ENCODE data around the gene ANLN.

The ANLN gene

DNA sequence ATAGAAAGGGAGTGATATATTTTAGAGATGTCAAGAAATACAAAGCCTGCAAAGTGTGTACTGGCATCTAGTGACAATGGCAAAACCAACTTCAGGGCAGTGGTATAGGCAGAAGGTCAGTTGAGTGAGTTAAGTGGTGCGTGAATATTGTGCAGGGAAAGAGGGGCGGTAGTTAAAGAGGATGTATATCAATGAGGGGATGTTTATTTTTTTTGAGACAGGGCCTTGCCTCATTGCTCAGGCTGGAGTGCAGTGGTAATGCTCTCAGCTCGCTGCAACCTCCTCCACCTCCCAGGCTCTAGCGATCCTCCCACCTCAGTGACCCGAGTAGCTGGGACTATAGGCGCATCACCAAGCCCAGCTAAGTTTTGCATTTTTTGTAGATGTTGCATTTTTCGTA lies 13.8 kb downstream of the ANLN start:
- DNase-seq (ENCODE audit: low read depth) = no peak
- TF ChIP-seq, protein P1, sequence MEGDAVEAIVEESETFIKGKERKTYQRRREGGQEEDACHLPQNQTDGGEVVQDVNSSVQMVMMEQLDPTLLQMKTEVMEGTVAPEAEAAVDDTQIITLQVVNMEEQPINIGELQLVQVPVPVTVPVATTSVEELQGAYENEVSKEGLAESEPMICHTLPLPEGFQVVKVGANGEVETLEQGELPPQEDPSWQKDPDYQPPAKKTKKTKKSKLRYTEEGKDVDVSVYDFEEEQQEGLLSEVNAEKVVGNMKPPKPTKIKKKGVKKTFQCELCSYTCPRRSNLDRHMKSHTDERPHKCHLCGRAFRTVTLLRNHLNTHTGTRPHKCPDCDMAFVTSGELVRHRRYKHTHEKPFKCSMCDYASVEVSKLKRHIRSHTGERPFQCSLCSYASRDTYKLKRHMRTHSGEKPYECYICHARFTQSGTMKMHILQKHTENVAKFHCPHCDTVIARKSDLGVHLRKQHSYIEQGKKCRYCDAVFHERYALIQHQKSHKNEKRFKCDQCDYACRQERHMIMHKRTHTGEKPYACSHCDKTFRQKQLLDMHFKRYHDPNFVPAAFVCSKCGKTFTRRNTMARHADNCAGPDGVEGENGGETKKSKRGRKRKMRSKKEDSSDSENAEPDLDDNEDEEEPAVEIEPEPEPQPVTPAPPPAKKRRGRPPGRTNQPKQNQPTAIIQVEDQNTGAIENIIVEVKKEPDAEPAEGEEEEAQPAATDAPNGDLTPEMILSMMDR (conservative IDR thresholded peaks at IDR 0.05; ENCODE audit: low read depth, low read length) = no peak
- no peak overlapping the region for H3K4me3 ChIP-seq (ENCODE audit: low read depth, low read length)

- TF ChIP-seq, protein P1 (conservative IDR thresholded peaks at IDR 0.05; ENCODE audit: low read depth, low read length) = no peak
- DNase-seq (ENCODE audit: low read depth) = no peak
- no peak overlapping the region for H3K4me3 ChIP-seq (ENCODE audit: low read depth, low read length)
Measured at GRCh38 chr7:36404639-36405408, 15.2 kb downstream of the ANLN start.

GRCh38 chr7:36405409-36405803 lies 15.7 kb downstream of the ANLN start:
- TF ChIP-seq, protein P1 (conservative IDR thresholded peaks at IDR 0.05; ENCODE audit: low read depth, low read length) = no peak
- no peak overlapping the region for H3K4me3 ChIP-seq (ENCODE audit: low read depth, low read length)
- DNase-seq (ENCODE audit: low read depth) = no peak

DNA sequence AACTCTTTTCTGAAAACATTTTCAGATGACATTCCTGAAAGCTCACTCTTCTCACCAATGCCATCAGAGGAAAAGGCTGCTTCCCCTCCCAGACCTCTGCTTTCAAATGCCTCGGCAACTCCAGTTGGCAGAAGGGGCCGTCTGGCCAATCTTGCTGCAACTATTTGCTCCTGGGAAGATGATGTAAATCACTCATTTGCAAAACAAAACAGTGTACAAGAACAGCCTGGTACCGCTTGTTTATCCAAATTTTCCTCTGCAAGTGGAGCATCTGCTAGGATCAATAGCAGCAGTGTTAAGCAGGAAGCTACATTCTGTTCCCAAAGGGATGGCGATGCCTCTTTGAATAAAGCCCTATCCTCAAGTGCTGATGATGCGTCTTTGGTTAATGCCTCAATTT lies 16.5 kb downstream of the ANLN start:
- no peak for DNase-seq (ENCODE audit: low read depth)
- TF ChIP-seq, protein P1 (conservative IDR thresholded peaks at IDR 0.05; ENCODE audit: low read depth, low read length) = no peak
- H3K4me3 ChIP-seq (ENCODE audit: low read depth, low read length) = no peak overlapping the region

DNA sequence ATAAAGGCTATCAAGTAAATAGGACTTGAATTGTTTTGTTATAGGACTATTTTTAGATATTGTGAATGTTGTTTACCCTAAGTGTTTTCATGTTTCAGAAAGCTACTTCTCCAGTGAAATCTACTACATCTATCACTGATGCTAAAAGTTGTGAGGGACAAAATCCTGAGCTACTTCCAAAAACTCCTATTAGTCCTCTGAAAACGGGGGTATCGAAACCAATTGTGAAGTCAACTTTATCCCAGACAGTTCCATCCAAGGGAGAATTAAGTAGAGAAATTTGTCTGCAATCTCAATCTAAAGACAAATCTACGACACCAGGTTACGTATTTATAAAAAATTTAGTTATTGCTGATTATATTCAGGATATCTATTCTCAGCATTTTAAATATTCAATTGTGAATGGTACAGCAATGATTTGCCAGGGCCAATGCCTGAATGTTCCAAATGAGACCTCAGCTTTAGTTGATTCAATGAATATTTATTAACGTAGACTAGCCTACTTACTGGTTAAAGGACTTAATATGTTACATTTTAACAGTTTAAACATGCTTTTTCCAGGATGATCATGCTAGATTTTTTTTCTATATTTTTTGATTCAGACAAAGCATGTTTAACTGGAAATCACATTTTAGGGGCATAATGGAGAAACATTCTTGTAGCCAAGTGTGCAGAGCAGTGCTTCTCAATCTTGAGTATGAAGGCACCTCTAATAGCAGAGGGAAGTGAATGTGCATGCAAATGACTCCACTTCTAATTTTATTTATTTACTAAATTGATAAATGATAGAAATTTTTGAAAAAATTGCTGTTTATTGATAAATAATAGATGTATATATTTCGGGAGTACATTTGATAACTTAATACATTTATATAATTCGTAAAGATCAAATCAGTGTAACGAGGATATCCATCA lies 18.2 kb downstream of the ANLN start:
- TF ChIP-seq, protein P1 (conservative IDR thresholded peaks at IDR 0.05; ENCODE audit: low read depth, low read length) = no peak
- no peak for DNase-seq (ENCODE audit: low read depth)
- H3K4me3 ChIP-seq (ENCODE audit: low read depth, low read length) = no peak overlapping the region

DNA sequence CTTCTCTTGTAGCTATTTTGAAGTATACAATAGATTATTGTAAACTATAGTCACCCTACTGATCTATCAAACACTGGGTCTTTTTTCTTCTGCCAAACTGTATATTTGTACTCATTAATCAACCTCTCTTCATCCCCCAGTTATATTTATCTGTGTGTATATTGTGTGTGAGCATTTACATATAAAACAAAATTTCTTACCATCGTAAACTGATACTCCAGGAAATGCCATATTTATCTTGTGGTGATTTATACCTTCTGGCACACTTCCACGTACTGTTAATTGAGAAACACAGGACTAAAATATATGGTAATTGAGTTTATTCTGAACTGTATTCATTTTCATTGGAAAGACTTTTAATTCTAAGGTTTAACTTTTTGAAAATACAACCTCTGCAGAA lies 18.9 kb downstream of the ANLN start:
- TF ChIP-seq, protein P1 (conservative IDR thresholded peaks at IDR 0.05; ENCODE audit: low read depth, low read length) = no peak
- no peak overlapping the region for H3K4me3 ChIP-seq (ENCODE audit: low read depth, low read length)
- peak; percentile 44 for DNase-seq (ENCODE audit: low read depth)
